HG02938 (cell line): ENCODE data around the gene KRTAP4-5.
"Not testable (repeated sequence)": the region's sequence is repeated elsewhere in the genome, so short reads cannot be mapped to it uniquely, and the experiment has no call there.

ENCODE experiments used
- ATAC-seq: cut with Tn5 transposase; IDR thresholded peaks from one replicate; pipeline ENCODE4 v1.9.1; 2021; ENCODE audit warnings: mild to moderate bottlenecking, moderate library complexity; ENCODE audit not compliant: unreplicated experiment

Gene KRTAP4-5

GRCh38 chr17:41111151-41111885, 38.3 kb downstream of the KRTAP4-5 start:
- no peak for ATAC-seq

DNA sequence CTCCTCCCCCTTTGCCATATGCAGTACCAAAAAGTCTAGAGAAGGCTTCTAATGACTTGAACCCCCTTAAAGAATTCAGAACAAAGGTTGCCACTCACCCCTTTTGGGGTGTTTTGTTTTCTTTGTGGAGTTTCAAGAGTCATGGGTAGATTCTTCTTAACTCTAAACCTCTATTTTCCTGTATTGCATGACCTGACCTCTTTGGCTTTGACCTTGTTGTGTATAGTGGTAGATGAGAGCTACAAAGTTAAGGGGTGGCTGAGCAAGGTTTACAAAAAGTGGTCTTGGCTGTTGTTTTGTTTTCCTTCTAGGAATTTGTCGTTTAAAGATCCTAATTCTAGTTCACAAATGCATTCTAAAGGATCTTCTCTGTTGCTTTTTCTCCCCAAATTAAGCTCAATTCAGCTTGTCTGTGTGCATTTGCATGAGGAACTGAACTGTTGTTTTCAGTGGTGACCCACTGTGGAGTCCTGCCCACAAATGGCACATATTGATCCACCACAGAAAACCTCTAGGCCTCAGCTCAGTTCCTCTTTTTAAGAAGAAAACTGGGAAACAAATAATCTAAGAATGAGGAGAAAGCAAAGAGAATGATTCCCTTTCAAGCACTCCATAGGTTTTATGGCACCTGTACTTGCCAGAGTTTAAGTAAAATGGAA, 40.8 kb downstream of the KRTAP4-5 start:
- not testable (repeated sequence) for ATAC-seq

- no peak for ATAC-seq
Measured at GRCh38 chr17:41107941-41108450, 41.6 kb downstream of the KRTAP4-5 start.

DNA sequence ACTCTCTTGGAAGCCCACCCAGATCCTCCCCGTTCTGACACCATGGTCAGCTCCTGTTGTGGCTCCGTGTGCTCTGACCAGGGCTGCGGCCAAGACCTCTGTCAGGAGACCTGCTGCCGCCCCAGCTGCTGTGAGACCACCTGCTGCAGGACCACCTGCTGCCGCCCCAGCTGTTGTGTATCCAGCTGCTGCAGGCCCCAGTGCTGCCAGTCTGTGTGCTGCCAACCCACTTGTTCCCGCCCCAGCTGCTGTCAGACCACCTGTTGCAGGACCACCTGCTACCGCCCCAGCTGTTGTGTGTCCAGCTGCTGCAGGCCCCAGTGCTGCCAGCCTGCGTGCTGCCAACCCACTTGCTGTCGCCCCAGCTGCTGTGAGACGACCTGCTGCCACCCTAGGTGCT, 44.3 kb downstream of the KRTAP4-5 start, which contains the start of gene KRTAP4-9:
Gene KRTAP4-9, plus strand, starts transcription at position 43 of the 400 bp plus-strand sequence. Its CDS starts 0 bp downstream, at position 43.
- ATAC-seq, result not testable (repeated sequence)

- not testable (repeated sequence) for ATAC-seq
Measured at GRCh38 chr17:41104386-41105038, 45.1 kb downstream of the KRTAP4-5 start.

GRCh38 chr17:41103896-41104295, 45.7 kb downstream of the KRTAP4-5 start:
- ATAC-seq, result no peak

GRCh38 chr17:41101586-41102259, 47.9 kb downstream of the KRTAP4-5 start, which contains the start of gene KRTAP4-16:
KRTAP4-16 (minus strand) TSS chr17:41102209; CDS start chr17:41102209, 0 bp downstream.
- no peak for ATAC-seq

DNA sequence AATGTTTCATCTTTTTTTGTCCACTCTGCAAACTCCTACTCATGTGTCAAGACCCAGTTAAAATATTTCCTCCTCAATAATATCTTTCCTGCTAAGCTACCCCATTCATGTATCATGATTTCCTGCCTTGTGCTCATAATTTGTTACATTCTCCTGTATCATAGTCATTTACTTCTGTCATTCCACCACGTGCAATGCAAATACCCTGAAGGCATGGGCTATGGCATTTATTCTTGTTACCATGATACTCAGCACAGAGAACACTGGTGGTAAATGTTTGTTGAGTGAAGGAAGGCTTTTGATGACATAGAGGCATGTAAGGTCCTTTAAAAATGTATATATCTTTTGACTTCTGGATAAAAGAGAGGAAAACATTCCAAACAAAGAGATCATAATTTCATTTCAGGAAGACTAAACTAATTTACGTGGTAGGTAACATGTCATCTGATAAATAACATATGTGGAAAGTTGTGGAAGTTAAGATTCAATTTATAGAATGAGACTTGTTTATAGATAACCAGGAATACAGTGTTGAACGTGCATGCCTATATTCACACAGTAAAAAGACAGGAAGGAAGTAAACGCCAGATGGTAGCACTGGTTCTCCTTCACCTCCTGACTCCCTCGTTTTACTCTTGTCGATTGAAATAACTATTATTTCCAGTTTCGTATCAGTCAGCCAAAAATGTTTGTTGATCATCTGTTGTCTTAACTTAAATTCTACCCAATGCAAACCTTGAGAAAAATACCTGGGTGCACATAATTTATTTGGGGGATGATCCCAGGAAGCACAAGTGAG, 49.7 kb downstream of the KRTAP4-5 start:
- ATAC-seq, result not testable (repeated sequence)
